Endometrial microvascular endothelial cells (primary cell): ENCODE results near the gene GTF3C6. TPM values are rescaled to one million over a fixed set of nuclear protein-coding genes. Genes with fewer than 3 reads are reported as not detected.

ENCODE experiments used
- total RNA-seq: library from RNA; depleted of rRNA; stranded (reverse); fragments of >200 nt; gene quantifications from one replicate; pipeline ENCODE4 v1.2.3, GENCODE V29; 2015; ENCODE audit errors: inconsistent ontology term

Gene GTF3C6
- total RNA-seq, 1 donor from 2014 or later = 79.0 TPM

Other genes starting within 250 kb of the GTF3C6 start
- gene CDK19, start 143.2 kb upstream of the GTF3C6 start, total RNA-seq = 7.1 TPM
- gene AMD1, start 83.9 kb upstream of the GTF3C6 start, total RNA-seq = 108 TPM
- 45.7 TPM for gene RPF2, start 23.3 kb downstream of the GTF3C6 start, total RNA-seq
- not detected for gene SLC16A10, start 128.8 kb downstream of the GTF3C6 start, total RNA-seq